Liver (tissue), 9 donors: Measurements from ENCODE around the gene SUCLG2. TPM values are rescaled to one million over a fixed set of nuclear protein-coding genes. Genes with fewer than 3 reads are reported as not detected.

Experiments
- DNase-seq: peaks from one replicate; pipeline ENCODE4 v3.0.0-alpha.2; 2017; ENCODE audit warnings: low spot score
- H3K27ac ChIP-seq, 2 donors: one replicate each; pipeline ENCODE4 v1.7.0; 2013; ENCODE audit warnings: inconsistent platforms in 2 of 2, low read length in 2 of 2, control low read depth in 1 of 2, low read depth in 1 of 2, mild to moderate bottlenecking in 1 of 2
- H3K27me3 ChIP-seq, 4 donors: one replicate each; pipeline versions ENCODE4 v1.6.1 to v1.7.0; 2013; ENCODE audit warnings: low read length in 3 of 4, inconsistent platforms in 1 of 4, mild to moderate bottlenecking in 1 of 4, moderate library complexity in 1 of 4; ENCODE audit not compliant: control insufficient read depth in 4 of 4, insufficient read depth in 4 of 4
- H3K36me3 ChIP-seq, 4 donors: one replicate each; pipeline versions ENCODE4 v1.6.1 to v1.7.0; 2013; ENCODE audit warnings: low read length in 3 of 4, mild to moderate bottlenecking in 3 of 4, low read depth in 1 of 4, moderate library complexity in 1 of 4; ENCODE audit not compliant: control insufficient read depth in 4 of 4, insufficient read depth in 3 of 4
- H3K4me1 ChIP-seq, 4 donors: one replicate each; pipeline versions ENCODE4 v1.6.1 to v1.7.0; 2013; ENCODE audit warnings: low read length in 3 of 4, mild to moderate bottlenecking in 3 of 4, moderate library complexity in 1 of 4; ENCODE audit not compliant: control insufficient read depth in 4 of 4, insufficient read depth in 4 of 4
- H3K4me3 ChIP-seq, 3 donors: one replicate each; pipeline versions ENCODE4 v1.6.1 to v1.7.0; 2013; ENCODE audit warnings: low read length in 3 of 3, control low read depth in 1 of 3, low read depth in 1 of 3, mild to moderate bottlenecking in 1 of 3
- H3K9ac ChIP-seq, 2 donors: one replicate each; pipeline ENCODE4 v1.7.0; 2013; ENCODE audit warnings: low read length in 2 of 2, mild to moderate bottlenecking in 2 of 2, moderate library complexity in 2 of 2, control low read depth in 1 of 2, low read depth in 1 of 2
- H3K9me3 ChIP-seq, 4 donors: one replicate each; pipeline versions ENCODE4 v1.6.1 to v1.7.0; 2013; ENCODE audit warnings: low read length in 3 of 4; ENCODE audit not compliant: control insufficient read depth in 4 of 4
- ATF3 ChIP-seq: IDR thresholded peaks from 2 replicates; pipeline ENCODE4 v1.6.1; 2016; ENCODE audit warnings: antibody characterized with exemption
- CTCF ChIP-seq: fragments of 150-350 bp; IDR thresholded peaks from 2 replicates; pipeline ENCODE4 v1.5.1; 2017; ENCODE audit warnings: improper control_type of control experiment, low read depth, low read length; ENCODE audit not compliant: missing input control
- EGR1 ChIP-seq, 2 donors: IDR thresholded peaks; 2 replicates each; pipeline ENCODE4 v1.6.1; 2016 to 2018; ENCODE audit warnings: antibody characterized with exemption in 2 of 2, low read depth in 2 of 2
- FOXA2 ChIP-seq: IDR thresholded peaks from 2 replicates; pipeline ENCODE4 v1.6.1; 2016; ENCODE audit warnings: antibody characterized with exemption
- HNF4A ChIP-seq, 2 donors: conservative IDR thresholded peaks; 2 replicates each; pipeline ENCODE4 v1.6.1; 2016; ENCODE audit warnings: antibody characterized with exemption in 2 of 2, mild to moderate bottlenecking in 2 of 2
- HNF4G ChIP-seq: IDR thresholded peaks from 2 replicates; pipeline ENCODE4 v1.6.1; 2016; ENCODE audit warnings: antibody characterized with exemption
- JUND ChIP-seq, 2 donors: IDR thresholded peaks; 2 replicates each; pipeline ENCODE4 v1.6.1; 2016; ENCODE audit warnings: antibody characterized with exemption in 2 of 2
- MAX ChIP-seq: IDR thresholded peaks from 2 replicates; pipeline ENCODE4 v1.6.1; 2016; ENCODE audit warnings: antibody characterized with exemption
- RAD21 ChIP-seq, 2 donors: IDR thresholded peaks; 2 replicates each; pipeline ENCODE4 v1.6.1; 2016; ENCODE audit warnings: antibody characterized with exemption in 2 of 2, mild to moderate bottlenecking in 2 of 2
- REST ChIP-seq: IDR thresholded peaks from 2 replicates; pipeline ENCODE4 v1.6.1; 2016; ENCODE audit warnings: antibody characterized with exemption, mild to moderate bottlenecking
- RXRA ChIP-seq, 2 donors: IDR thresholded peaks; 2 replicates each; pipeline ENCODE4 v1.6.1; 2017 to 2018; ENCODE audit warnings: antibody characterized with exemption in 2 of 2, mild to moderate bottlenecking in 1 of 2
- SP1 ChIP-seq: IDR thresholded peaks from 2 replicates; pipeline ENCODE4 v1.6.1; 2018; ENCODE audit warnings: antibody characterized with exemption, mild to moderate bottlenecking
- TAF1 ChIP-seq: conservative IDR thresholded peaks from 2 replicates; pipeline ENCODE4 v1.6.1; 2016; ENCODE audit warnings: antibody characterized with exemption, mild to moderate bottlenecking
- YY1 ChIP-seq: IDR thresholded peaks from 2 replicates; pipeline ENCODE4 v1.6.1; 2016; ENCODE audit warnings: antibody characterized with exemption, mild to moderate bottlenecking
- ZBTB33 ChIP-seq: IDR thresholded peaks from 2 replicates; pipeline ENCODE4 v1.6.1; 2016; ENCODE audit warnings: antibody characterized with exemption
- polyA plus RNA-seq, 2 donors: library from polyadenylated mRNA; stranded (reverse) in 1 of 2; unstranded in 1 of 2; fragments of 200-250 nt in 1 of 2; fragments of >200 nt in 1 of 2; fragmentation: Nextera tagmentation in 1 of 2; extraction: Ambion mirVana in 1 of 2; gene quantifications; one replicate each; pipeline versions ENCODE4 v1.2.1 to v1.2.3, GENCODE V29; 2013 to 2015
- total RNA-seq, 2 donors: library from RNA; depleted of rRNA; stranded (reverse); fragments of >200 nt; gene quantifications; one replicate each; pipeline ENCODE4 v1.2.3, GENCODE V29; 2014
- donor health status: healthy.
- donor health status: healthy.
- donor health status: healthy.
- donor health status: healthy.
- donor health status: healthy.

SUCLG2 gene
- total and polyA plus RNA-seq, 4 donors: 45.3 to 114 (median 92.8) TPM

- TF ChIP-seq ZBTB33: no peak
- no peak for TF ChIP-seq HNF4G
Measured at GRCh38 chr3:67592057-67592456, 62.4 kb downstream of the SUCLG2 start (continued).

- DNase-seq: no peak
- Histone ChIP-seq H3K36me3 (peaks cover 0 to 1% (median 0%) of the 10 kb centered on the region in 4 donors), H3K27ac (no peak overlapping the region), H3K4me3 (no peak overlapping the region), H3K4me1 (peaks cover 0 to 4% (median 0%) of the 10 kb centered on the region in 4 donors), H3K9me3 (no peaks in the 10 kb centered on the region), H3K27me3 (no peaks in the 10 kb centered on the region), H3K9ac (no peak overlapping the region)
- no peak for TF ChIP-seq HNF4A (conservative IDR thresholded peaks at IDR 0.05)
- TF ChIP-seq REST: no peak
- TF ChIP-seq TAF1: no peak
- TF ChIP-seq RAD21 (IDR thresholded peaks at IDR 0.05): no peak
- no peak for TF ChIP-seq YY1
- no peak for TF ChIP-seq CTCF
- TF ChIP-seq EGR1 (IDR thresholded peaks at IDR 0.05; ENCODE audit: low read depth in 2 of 2): no peak
- TF ChIP-seq HNF4G: no peak
- no peak for TF ChIP-seq MAX
- no peak for TF ChIP-seq RXRA (IDR thresholded peaks at IDR 0.05)
- no peak for TF ChIP-seq ZBTB33
- TF ChIP-seq SP1: no peak
- TF ChIP-seq ATF3: no peak
- no peak for TF ChIP-seq FOXA2
- TF ChIP-seq JUND (IDR thresholded peaks at IDR 0.05): no peak
Measured at GRCh38 chr3:67587811-67588210, 66.6 kb downstream of the SUCLG2 start.
